HG03378 (cell line): ENCODE data around the gene FLAD1.
"Not testable (repeated sequence)": the region's sequence is repeated elsewhere in the genome, so short reads cannot be mapped to it uniquely, and the experiment has no call there.

Source experiments
- ATAC-seq: cut with Tn5 transposase; IDR thresholded peaks from one replicate; pipeline ENCODE4 v1.9.1; 2021; ENCODE audit warnings: mild to moderate bottlenecking, moderate library complexity; ENCODE audit not compliant: unreplicated experiment

FLAD1 gene

GRCh38 chr1:154988058-154988954 lies 5.2 kb downstream of the FLAD1 start:
- no peak for ATAC-seq

GRCh38 chr1:154989195-154989860 lies 6.2 kb downstream of the FLAD1 start:
- ATAC-seq = no peak

- no peak for ATAC-seq
These were observed 7.1 kb downstream of the FLAD1 start for GRCh38 chr1:154990276-154990675.

GRCh38 chr1:154992721-154993571 lies 9.8 kb downstream of the FLAD1 start:
- no peak for ATAC-seq

- no peak for ATAC-seq
These were observed 10.6 kb downstream of the FLAD1 start, which contains the start of gene LENEP for GRCh38 chr1:154993572-154994268. Gene LENEP (plus strand): TSS chr1:154993586. CDS start chr1:154993608, 22 bp downstream.

GRCh38 chr1:154994269-154994587 lies 11.1 kb downstream of the FLAD1 start:
- ATAC-seq = no peak

GRCh38 chr1:154994591-154994990 lies 11.4 kb downstream of the FLAD1 start:
- ATAC-seq = no peak

GRCh38 chr1:154995301-154995983 lies 12.3 kb downstream of the FLAD1 start:
- not testable (repeated sequence) for ATAC-seq

GRCh38 chr1:154996966-154997701 lies 14.0 kb downstream of the FLAD1 start:
- no peak for ATAC-seq

GRCh38 chr1:154998201-154998780 lies 15.1 kb downstream of the FLAD1 start:
- no peak for ATAC-seq

GRCh38 chr1:154998818-154999570 lies 15.8 kb downstream of the FLAD1 start:
- no peak for ATAC-seq

- ATAC-seq = no peak
These were observed 16.6 kb downstream of the FLAD1 start for GRCh38 chr1:154999571-155000410.

GRCh38 chr1:155000411-155000725 lies 17.2 kb downstream of the FLAD1 start:
- no peak for ATAC-seq

- peak; percentile 31 for ATAC-seq
These were observed 17.7 kb downstream of the FLAD1 start for GRCh38 chr1:155000726-155001424.

- peak; percentile 23 for ATAC-seq
These were observed 18.2 kb downstream of the FLAD1 start for GRCh38 chr1:155001425-155001674.

- peak; percentile 49 for ATAC-seq
These were observed 18.7 kb downstream of the FLAD1 start for GRCh38 chr1:155001675-155002463.
